H1 (cell line): ENCODE measurements around the gene MKI67. TPM values are rescaled to one million over a fixed set of nuclear protein-coding genes. Genes with fewer than 3 reads are reported as not detected.

Experiments used
- CTCF ChIA-PET: fragments of 300-600 bp; sonication (Branson Sonifier 250); formaldehyde crosslinking; loops from one replicate; lab custom pipeline; 2021; ENCODE audit not compliant: partially characterized antibody; lab: Charles Lee
- POLR2A ChIA-PET: fragments of 300-600 bp; sonication (Branson Sonifier 250); formaldehyde crosslinking; loops from one replicate; lab custom pipeline; 2021; ENCODE audit warnings: inconsistent platforms; ENCODE audit not compliant: partially characterized antibody; lab: Charles Lee
- DNase-seq, 2 experiments: peaks; one replicate each; pipeline versions ENCODE4 v3.0.0 to v3.0.0-alpha.2; 2010 to 2022; ENCODE audit warnings: low spot score in 2 of 2, low read depth in 1 of 2, mixed read lengths in 1 of 2
- FAIRE-seq: peaks from 2 replicates; lab custom pipeline; 2011; peaks lifted over from hg19 to GRCh38; lab: Jason Lieb, UNC
- H2AFZ ChIP-seq: 2 replicates; pipeline ENCODE4 v1.8.1; 2012; ENCODE audit warnings: low read length, inconsistent platforms
- H2AK5ac ChIP-seq: 2 replicates; pipeline ENCODE4 v1.6.1; 2013; ENCODE audit warnings: low read depth, low read length
- H2BK120ac ChIP-seq: replicated peaks from 2 replicates; pipeline ENCODE3; 2013; ENCODE audit warnings: low read depth, low read length, inconsistent platforms
- H2BK12ac ChIP-seq: 2 replicates; pipeline ENCODE4 v1.6.1; 2013; ENCODE audit warnings: low read depth, low read length
- H2BK15ac ChIP-seq: 2 replicates; pipeline ENCODE4 v1.6.1; 2013; ENCODE audit warnings: low read length
- H2BK20ac ChIP-seq: 2 replicates; pipeline ENCODE4 v1.6.1; 2013; ENCODE audit warnings: low read length
- H2BK5ac ChIP-seq: 2 replicates; pipeline ENCODE4 v1.6.1; 2013; ENCODE audit warnings: low read depth, low read length
- H3K14ac ChIP-seq: 2 replicates; pipeline ENCODE4 v1.6.1; 2013; ENCODE audit warnings: inconsistent platforms; ENCODE audit not compliant: insufficient read length
- H3K18ac ChIP-seq: 2 replicates; pipeline ENCODE4 v1.6.1; 2013; ENCODE audit warnings: low read length; ENCODE audit errors: extremely low read depth
- H3K23ac ChIP-seq: 2 replicates; pipeline ENCODE4 v1.6.1; 2013; ENCODE audit warnings: inconsistent platforms; ENCODE audit not compliant: insufficient read length
- H3K23me2 ChIP-seq: 2 replicates; pipeline ENCODE4 v1.6.1; 2013; ENCODE audit warnings: low read depth, low read length
- H3K27ac ChIP-seq: 2 replicates; pipeline ENCODE4 v1.6.1; 2011; ENCODE audit warnings: low read depth, low read length, inconsistent platforms
- H3K27me3 ChIP-seq, 4 experiments: replicated peaks in 1 of 4; 1 replicate in 1 of 4; 2 replicates in 3 of 4; pipeline versions ENCODE4 v1.6.1 to v1.8.1; 2011 to 2013; ENCODE audit warnings: low read length in 3 of 4, mild to moderate bottlenecking in 3 of 4, inconsistent platforms in 2 of 4, mixed read lengths in 2 of 4, moderate library complexity in 1 of 4; ENCODE audit not compliant: control insufficient read depth in 3 of 4, insufficient read depth in 3 of 4; ENCODE audit errors: extremely low read depth in 1 of 4
- H3K36me3 ChIP-seq, 4 experiments: 2 replicates each; pipeline versions ENCODE4 v1.6.1 to v1.8.1; 2011 to 2013; ENCODE audit warnings: mild to moderate bottlenecking in 4 of 4, low read length in 3 of 4, moderate library complexity in 2 of 4, control low read depth in 1 of 4, inconsistent platforms in 1 of 4; ENCODE audit not compliant: insufficient read depth in 4 of 4, control insufficient read depth in 2 of 4
- H3K4ac ChIP-seq: replicated peaks from 2 replicates; pipeline ENCODE3; 2013; ENCODE audit warnings: low read length, low read depth, mixed read lengths, inconsistent platforms; ENCODE audit not compliant: insufficient read length
- H3K4me1 ChIP-seq, 4 experiments: replicated peaks in 1 of 4; 1 replicate in 1 of 4; 2 replicates in 3 of 4; pipeline versions ENCODE4 v1.6.1 to v1.8.1; 2011 to 2013; ENCODE audit warnings: low read length in 3 of 4, inconsistent platforms in 2 of 4, mixed read lengths in 1 of 4; ENCODE audit not compliant: insufficient read depth in 4 of 4, control insufficient read depth in 3 of 4
- H3K4me2 ChIP-seq, 2 experiments: 2 replicates each; pipeline versions ENCODE4 v1.6.1 to v1.8.1; 2011 to 2013; ENCODE audit warnings: low read depth in 2 of 2, low read length in 2 of 2, control low read depth in 1 of 2, inconsistent platforms in 1 of 2, mild to moderate bottlenecking in 1 of 2; ENCODE audit not compliant: insufficient read depth in 1 of 2
- H3K4me3 ChIP-seq, 4 experiments: fragments of 200-600, 300-600 bp in 1 of 4; sonication (generic), shearing (Covaris generic), sonication (Bioruptor Twin) in 1 of 4; 2 replicates each; pipeline versions ENCODE4 v1.5.1 to v1.8.1; 2011 to 2016; ENCODE audit warnings: low read length in 4 of 4, low read depth in 3 of 4, control low read depth in 2 of 4, inconsistent platforms in 2 of 4, mild to moderate bottlenecking in 2 of 4, mixed read lengths in 1 of 4, moderate library complexity in 1 of 4; ENCODE audit not compliant: insufficient read depth in 2 of 4; ENCODE audit errors: extremely low read depth in 1 of 4
- H3K56ac ChIP-seq: replicated peaks from 2 replicates; pipeline ENCODE3; 2013; ENCODE audit warnings: low read depth, mild to moderate bottlenecking, mixed read lengths, low read length, inconsistent platforms; ENCODE audit not compliant: insufficient read length
- H3K79me1 ChIP-seq: 2 replicates; pipeline ENCODE4 v1.6.1; 2013; ENCODE audit warnings: low read depth, low read length, control low read depth
- H3K79me2 ChIP-seq, 2 experiments: 2 replicates each; pipeline versions ENCODE4 v1.6.1 to v1.8.1; 2012 to 2013; ENCODE audit warnings: low read length in 2 of 2, mild to moderate bottlenecking in 2 of 2, inconsistent platforms in 1 of 2; ENCODE audit not compliant: insufficient read depth in 2 of 2, control insufficient read depth in 1 of 2
- H3K9ac ChIP-seq, 4 experiments: replicated peaks in 1 of 4; 1 replicate in 1 of 4; 2 replicates in 3 of 4; pipeline versions ENCODE4 v1.6.1 to v1.8.1; 2011 to 2013; ENCODE audit warnings: low read depth in 3 of 4, low read length in 3 of 4, control low read depth in 2 of 4, mild to moderate bottlenecking in 2 of 4, moderate library complexity in 2 of 4, inconsistent platforms in 1 of 4; ENCODE audit errors: extremely low read depth in 1 of 4
- H3K9me3 ChIP-seq, 2 experiments: 2 replicates each; pipeline versions ENCODE4 v1.6.1 to v1.8.1; 2012 to 2013; ENCODE audit warnings: mild to moderate bottlenecking in 2 of 2, moderate library complexity in 2 of 2, control low read depth in 1 of 2, inconsistent platforms in 1 of 2, low read depth in 1 of 2, low read length in 1 of 2, mixed read lengths in 1 of 2; ENCODE audit not compliant: insufficient read depth in 2 of 2
- H4K20me1 ChIP-seq, 2 experiments: replicated peaks in 1 of 2; 2 replicates each; pipeline versions ENCODE3 to v1.8.1; 2011 to 2013; ENCODE audit warnings: inconsistent platforms in 2 of 2, low read length in 2 of 2, mild to moderate bottlenecking in 1 of 2; ENCODE audit not compliant: insufficient read depth in 2 of 2, control insufficient read depth in 1 of 2
- H4K5ac ChIP-seq: 2 replicates; pipeline ENCODE4 v1.6.1; 2013; ENCODE audit warnings: low read length, low read depth, mixed read lengths, inconsistent platforms; ENCODE audit not compliant: insufficient read length
- H4K8ac ChIP-seq: 2 replicates; pipeline ENCODE4 v1.8.0; 2013; ENCODE audit warnings: mild to moderate bottlenecking, moderate library complexity, low read length, inconsistent platforms; ENCODE audit not compliant: insufficient read depth; ENCODE audit errors: extremely low read depth
- H4K91ac ChIP-seq: replicated peaks from 2 replicates; pipeline ENCODE3; 2013; ENCODE audit warnings: low read length, mixed read lengths, inconsistent platforms; ENCODE audit not compliant: insufficient read length
- POLR2A ChIP-seq, 2 experiments: IDR thresholded peaks; 1 replicate in 1 of 2; 2 replicates in 1 of 2; pipeline ENCODE4 v1.6.1; 2011; ENCODE audit warnings: low read depth in 2 of 2, low read length in 2 of 2, mild to moderate bottlenecking in 2 of 2; ENCODE audit errors: control extremely low read depth in 1 of 2
- WGBS, 2 experiments: shearing (Covaris generic) in 1 of 2; methylation state at CpG; one replicate each; pipeline versions ENCODE4 v1.1.6 to v1.1.7; 2013 to 2015; ENCODE audit warnings: low lambda C conversion rate in 2 of 2, mixed read lengths in 2 of 2, inconsistent platforms in 1 of 2, low coverage in 1 of 2, missing lambda C conversion rate in 1 of 2; ENCODE audit not compliant: insufficient replicate concordance in 2 of 2, insufficient coverage in 1 of 2, insufficient read length in 1 of 2; ENCODE audit errors: extremely low coverage in 1 of 2, missing lambda C conversion rate in 1 of 2; 5-methylcytosine and 5-hydroxymethylcytosine counted together
- polyA plus RNA-seq, 7 experiments: library from polyadenylated mRNA; depleted of rRNA in 3 of 7; stranded (reverse) in 5 of 7; unstranded in 2 of 7; fragments of >200 nt in 5 of 7; fragments of 200-250 nt in 2 of 7; gene quantifications; 1 replicate in 5 of 7; 2 replicates in 1 of 7; 4 replicates in 1 of 7; pipeline versions ENCODE4 v1.2.1 to v1.2.3, GENCODE V29; 2011 to 2013; ENCODE audit warnings: missing spikeins in 2 of 7, mixed read lengths in 2 of 7
- total RNA-seq: library from RNA; stranded (reverse); fragmentation: NEBNext Ultra II Directional; extraction: Animal tissue kit (Norgen Biotek cat#: 25700); gene quantifications from 2 replicates; pipeline ENCODE4 v1.2.1, GENCODE V29; 2021

MKI67 gene
- total and polyA plus RNA-seq, 2 of the 8 experiments (the other 6 are each of a cell fraction or from before 2014, with no cell fraction given), result 15.8 to 85.1 TPM

- no peak overlapping the region for H2AK5ac ChIP-seq
- H3K36me3 ChIP-seq, result no peaks in the 10 kb centered on the region
- no peak overlapping the region for H3K14ac ChIP-seq
- no peak overlapping the region for H2BK12ac ChIP-seq
- no peak overlapping the region for H2BK120ac ChIP-seq
- 0 out of 7 replicates have a peak, but pooled peaks cover 0 to 2% (median 0%) of the 10 kb centered on the region in 4 experiments for H3K27me3 ChIP-seq
- H3K18ac ChIP-seq, result no peak overlapping the region
- no peak overlapping the region for H3K4me3 ChIP-seq
- no peak overlapping the region for H4K8ac ChIP-seq
- H3K4ac ChIP-seq, result no peak overlapping the region
- peaks cover 0 to 7% of the 10 kb centered on the region in 2 experiments for H4K20me1 ChIP-seq
- no peak overlapping the region for H3K9ac ChIP-seq
- H2BK20ac ChIP-seq, result no peak overlapping the region
- no peak for DNase-seq
- H3K23ac ChIP-seq, result no peak overlapping the region
- no peaks in the 10 kb centered on the region for H3K79me2 ChIP-seq
- peaks cover 8% of the 10 kb centered on the region; the same call in 1 of the 2 replicates for H3K23me2 ChIP-seq
- no peak overlapping the region for H2BK5ac ChIP-seq
- no peak for FAIRE-seq
- H3K79me1 ChIP-seq, result 0 out of 2 replicates have a peak, but pooled peaks cover 2% of the 10 kb centered on the region
- 91% methylated on average over 9 of the region's 10 CpGs; no CpG with 5 or more reads in 1 of the 2 experiments for WGBS, 2 experiments
- no peak overlapping the region for H4K5ac ChIP-seq
- H3K4me1 ChIP-seq, result peaks cover 0 to 3% (median 0%) of the 10 kb centered on the region in 4 experiments; a peak in 1 of 7 replicates
- no peak for TF ChIP-seq POLR2A (IDR thresholded peaks at IDR 0.05; ENCODE audit: control extremely low read depth in 1 of 2, low read depth in 2 of 2, low read length in 2 of 2)
- TF ChIP-seq, all 59 proteins: peak for 0
- H3K4me2 ChIP-seq, result no peak overlapping the region
- no peak overlapping the region for H4K91ac ChIP-seq
- H3K27ac ChIP-seq, result no peak overlapping the region
- ChIA-PET POLR2A (no interaction called here), CTCF (interaction anchor here (0.6 to 5.4 kb wide), 26 partner anchors 7 to 890 kb away, joined by 3 to 52 read pairs (median 10); partner anchors contain the start of gene PTPRE)
- H2AFZ ChIP-seq, result no peak overlapping the region
- H2BK15ac ChIP-seq, result no peak overlapping the region
- H3K9me3 ChIP-seq, result no peaks in the 10 kb centered on the region
- no peak overlapping the region for H3K56ac ChIP-seq
Measured at GRCh38 chr10:128070161-128070560, 56.1 kb downstream of the MKI67 start.
